HG02759 (cell line): ENCODE measurements around the gene S100B.

Experiments used
- ATAC-seq: cut with Tn5 transposase; IDR thresholded peaks from one replicate; pipeline ENCODE4 v1.9.1; 2021; ENCODE audit warnings: mild to moderate bottlenecking, moderate library complexity; ENCODE audit not compliant: unreplicated experiment

Gene S100B

GRCh38 chr21:46562472-46562871 is 42.4 kb downstream of the S100B start:
- ATAC-seq, result no peak

GRCh38 chr21:46561445-46562090 is 43.3 kb downstream of the S100B start:
- ATAC-seq, result no peak

- no peak for ATAC-seq
These were observed 44.1 kb downstream of the S100B start for GRCh38 chr21:46560568-46561444.

- ATAC-seq, result peak; percentile 52
These were observed 45.4 kb downstream of the S100B start for GRCh38 chr21:46559291-46559983.

- ATAC-seq, result no peak
These were observed 46.9 kb downstream of the S100B start for GRCh38 chr21:46557919-46558392.

- no peak for ATAC-seq
These were observed 47.4 kb downstream of the S100B start for GRCh38 chr21:46557469-46557868.

- ATAC-seq, result no peak
These were observed 48.1 kb downstream of the S100B start for GRCh38 chr21:46556802-46557201.

GRCh38 chr21:46555678-46556077 is 49.2 kb downstream of the S100B start:
- ATAC-seq, result no peak

GRCh38 chr21:46555225-46555617 is 49.7 kb downstream of the S100B start:
- ATAC-seq, result no peak

- ATAC-seq, result no peak
These were observed 50.3 kb downstream of the S100B start for GRCh38 chr21:46554431-46555224.

- ATAC-seq, result no peak
These were observed 50.9 kb downstream of the S100B start for GRCh38 chr21:46553993-46554392.

- no peak for ATAC-seq
These were observed 52.0 kb downstream of the S100B start for GRCh38 chr21:46552865-46553379.

GRCh38 chr21:46552274-46552673 is 52.6 kb downstream of the S100B start:
- ATAC-seq, result no peak

- peak; percentile 40 for ATAC-seq
These were observed 53.1 kb downstream of the S100B start for GRCh38 chr21:46551636-46552241.

- no peak for ATAC-seq
These were observed 54.6 kb downstream of the S100B start for GRCh38 chr21:46550116-46550941.

- ATAC-seq, result no peak
These were observed 55.2 kb downstream of the S100B start for GRCh38 chr21:46549650-46550049.
